Measurements from ENCODE around the gene MRPS7. TPM values are rescaled to one million over a fixed set of nuclear protein-coding genes. Genes with fewer than 3 reads are reported as not detected.

MRPS7 gene
- total RNA-seq, 1 experiment from 2014 or later, result 93.7 TPM

- no peak overlapping the region for H3K4me2 ChIP-seq (ENCODE audit: insufficient read depth, insufficient read length, low read length)
- no peak overlapping the region for H4K91ac ChIP-seq (ENCODE audit: insufficient read length, low read depth, low read length)
- TF ChIP-seq CTCF (conservative IDR thresholded peaks at IDR 0.05), result peak; percentile 99
- no peak overlapping the region for H2BK20ac ChIP-seq (ENCODE audit: low read depth, low read length, poor library complexity, severe bottlenecking)
- H4K20me1 ChIP-seq (ENCODE audit: control insufficient read depth, insufficient read depth, insufficient read length), result peaks cover 4% of the 10 kb centered on the region
- H3K9me3 ChIP-seq (ENCODE audit: control insufficient read depth, low read depth, low read length), result no peaks in the 10 kb centered on the region
- peaks cover 34 to 86% (median 82%) of the 10 kb centered on the region in 3 experiments; a peak in 6 of 7 replicates for H3K36me3 Mint-ChIP-seq (ENCODE audit: insufficient read depth in 1 of 3, low read depth in 3 of 3)
- no peak overlapping the region for H2BK12ac ChIP-seq (ENCODE audit: insufficient read length, low read depth, low read length)
- no peaks in the 10 kb centered on the region for H3K79me2 ChIP-seq (ENCODE audit: insufficient read depth, low read length)
- peak overlapping the region; percentile 79 to 86 (median 86); a peak in 4 of 7 replicates for H3K27ac Mint-ChIP-seq
- H3K14ac ChIP-seq (ENCODE audit: insufficient read depth, low read length), result no peak overlapping the region
- no peak overlapping the region for H2AFZ ChIP-seq (ENCODE audit: low read length)
- H3K4me1 Mint-ChIP-seq, result peaks cover 8 to 15% of the 10 kb centered on the region in 2 experiments
- H2BK5ac ChIP-seq (ENCODE audit: insufficient read length, low read length), result no peak overlapping the region
- no peak overlapping the region for H3K27ac ChIP-seq (ENCODE audit: insufficient read length, low read depth, low read length)
- H3K27me3 Mint-ChIP-seq (ENCODE audit: low read depth), result no peaks in the 10 kb centered on the region
- no peak overlapping the region for H3K18ac ChIP-seq (ENCODE audit: insufficient read length, low read depth, low read length)
- no peaks in the 10 kb centered on the region for H3K27me3 ChIP-seq (ENCODE audit: insufficient read depth, low read length)
- H2AK5ac ChIP-seq (ENCODE audit: insufficient read length, low read length), result no peak overlapping the region
- H2BK15ac ChIP-seq (ENCODE audit: low read depth, low read length), result no peak overlapping the region
- no peak overlapping the region for H3K4me3 Mint-ChIP-seq
- H4K5ac ChIP-seq (ENCODE audit: insufficient read length, low read depth, low read length), result no peak overlapping the region
- H2BK120ac ChIP-seq (ENCODE audit: low read depth, low read length, poor library complexity, severe bottlenecking), result no peak overlapping the region
- no peak overlapping the region for H3K4ac ChIP-seq (ENCODE audit: low read depth, low read length)
- no peak overlapping the region for H3K9ac ChIP-seq (ENCODE audit: extremely low read depth, insufficient read length, low read length)
- H3T11ph ChIP-seq (ENCODE audit: low read length), result no peak overlapping the region
- peak; percentile 96 for DNase-seq
- H3K9me3 Mint-ChIP-seq, result no peaks in the 10 kb centered on the region
- H3K23ac ChIP-seq (ENCODE audit: insufficient read length, low read depth, low read length), result no peak overlapping the region
- no peaks in the 10 kb centered on the region for H3K79me1 ChIP-seq (ENCODE audit: insufficient read depth, low read depth, low read length, poor library complexity, severe bottlenecking)
- no CpG with 5 or more reads among the region's 23 CpGs for WGBS (ENCODE audit: extremely low coverage, insufficient read length, low lambda C conversion rate)
- H3K23me2 ChIP-seq (ENCODE audit: insufficient read length, low read depth, low read length, poor library complexity, severe bottlenecking), result no peaks in the 10 kb centered on the region
- H4K8ac ChIP-seq (replicated peaks; ENCODE audit: insufficient read length, low read depth, low read length), result no peak overlapping the region
- no peaks in the 10 kb centered on the region for H3K4me1 ChIP-seq (ENCODE audit: insufficient read depth, low read length)
- no peak overlapping the region for H3K56ac ChIP-seq (ENCODE audit: insufficient read length, low read depth, low read length)
These were observed 21.1 kb upstream of the MRPS7 start for GRCh38 chr17:75240394-75241142.
